ENCODE results near the gene CYLD.

The CYLD gene

DNA sequence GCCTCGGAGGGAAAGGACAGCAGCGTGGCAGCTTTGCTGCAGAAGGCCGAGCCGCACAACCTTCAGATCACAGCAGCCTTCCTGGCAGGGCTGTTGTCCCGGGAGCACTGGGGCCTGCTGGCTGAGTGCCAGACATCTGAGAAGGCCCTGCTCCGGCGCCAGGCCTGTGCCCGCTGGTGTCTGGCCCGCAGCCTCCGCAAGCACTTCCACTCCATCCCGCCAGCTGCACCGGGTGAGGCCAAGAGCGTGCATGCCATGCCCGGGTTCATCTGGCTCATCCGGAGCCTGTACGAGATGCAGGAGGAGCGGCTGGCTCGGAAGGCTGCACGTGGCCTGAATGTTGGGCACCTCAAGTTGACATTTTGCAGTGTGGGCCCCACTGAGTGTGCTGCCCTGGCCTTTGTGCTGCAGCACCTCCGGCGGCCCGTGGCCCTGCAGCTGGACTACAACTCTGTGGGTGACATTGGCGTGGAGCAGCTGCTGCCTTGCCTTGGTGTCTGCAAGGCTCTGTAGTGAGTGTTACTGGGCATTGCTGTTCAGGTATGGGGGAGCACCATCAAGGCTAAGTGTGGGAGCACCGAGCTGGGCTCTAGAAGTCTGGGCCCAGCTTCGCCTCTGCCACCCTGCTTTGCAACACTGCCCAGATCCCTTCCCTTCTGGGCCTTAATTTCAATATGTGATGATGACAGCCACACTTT is 29.9 kb upstream of the CYLD start:
- no peak for DNase-seq

DNA sequence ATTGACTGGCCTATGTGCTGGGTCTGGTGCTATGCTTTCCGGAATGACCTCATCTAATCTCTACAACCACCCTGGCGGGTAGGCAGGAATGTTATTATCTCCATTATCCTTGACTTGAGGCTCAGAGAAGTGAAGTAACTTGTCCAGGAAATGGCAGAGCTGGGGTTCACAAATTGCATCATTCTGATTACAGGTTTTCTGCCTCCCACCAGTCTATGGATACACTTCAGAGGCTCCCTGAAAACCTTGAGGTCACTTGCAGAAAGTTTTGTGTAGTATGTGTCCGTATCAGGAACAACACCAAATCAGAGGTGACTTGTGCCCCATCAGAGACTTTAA is 29.4 kb upstream of the CYLD start:
- DNase-seq: peak; percentile 33

DNA sequence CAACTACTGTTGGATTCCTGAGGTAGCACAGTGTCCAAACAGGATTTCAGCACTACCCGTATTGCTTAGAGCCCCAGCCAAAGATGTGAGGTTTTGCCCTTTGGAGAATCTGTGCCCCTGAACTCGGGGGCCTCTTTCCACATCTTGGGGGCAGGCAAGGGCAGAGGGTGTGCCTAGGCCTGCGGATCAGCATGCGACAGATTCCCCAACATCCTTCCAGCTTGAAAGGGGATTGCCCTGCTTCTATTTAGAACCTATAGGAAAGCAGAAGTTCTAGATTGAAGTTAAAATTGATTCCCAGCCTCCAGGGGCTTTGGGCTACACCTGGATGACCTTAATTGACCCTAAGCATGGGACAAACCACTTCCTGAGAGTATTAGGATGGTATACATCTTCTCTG is 28.9 kb upstream of the CYLD start:
- DNase-seq: no peak

DNA sequence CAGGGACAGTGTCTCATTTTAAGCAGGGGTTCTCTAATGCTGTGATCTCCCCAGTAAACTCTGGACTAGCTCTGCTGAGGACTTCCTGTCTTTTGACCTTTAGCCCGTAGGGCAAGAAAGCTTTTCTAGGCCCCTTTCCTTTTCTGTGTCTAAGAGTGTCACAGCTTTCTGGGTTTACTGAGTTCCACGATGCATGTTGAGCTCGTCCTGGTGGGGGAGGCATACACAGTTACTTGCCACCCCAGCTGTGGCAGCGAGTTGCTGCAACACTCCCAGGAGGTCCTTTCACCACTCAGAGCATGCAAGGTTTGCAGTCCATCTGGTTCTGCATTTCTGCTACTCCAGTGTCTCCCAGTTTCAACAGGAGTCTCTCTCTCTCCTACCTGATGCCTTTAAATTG is 24.8 kb upstream of the CYLD start:
- no peak for DNase-seq

DNA sequence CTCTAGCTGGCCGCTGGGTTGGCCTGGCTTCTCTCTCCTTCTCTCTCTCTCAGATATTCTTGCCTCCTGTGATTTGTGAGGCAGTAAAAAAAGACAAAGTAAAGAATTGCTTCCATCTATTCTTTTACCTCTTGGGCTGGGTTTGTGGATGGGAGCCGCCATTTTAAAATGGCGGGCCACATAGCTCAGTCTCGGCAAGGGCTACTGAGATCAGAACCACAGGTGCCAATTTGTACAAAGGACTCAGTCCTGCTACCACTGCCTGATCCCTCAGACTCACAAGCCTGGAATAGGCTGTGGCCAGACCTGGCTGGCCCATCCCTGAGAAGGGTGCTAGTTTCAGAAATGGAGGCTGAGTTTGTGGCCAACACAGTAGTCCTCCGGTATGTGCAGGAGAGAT is 24.4 kb upstream of the CYLD start:
- no peak for DNase-seq

DNA sequence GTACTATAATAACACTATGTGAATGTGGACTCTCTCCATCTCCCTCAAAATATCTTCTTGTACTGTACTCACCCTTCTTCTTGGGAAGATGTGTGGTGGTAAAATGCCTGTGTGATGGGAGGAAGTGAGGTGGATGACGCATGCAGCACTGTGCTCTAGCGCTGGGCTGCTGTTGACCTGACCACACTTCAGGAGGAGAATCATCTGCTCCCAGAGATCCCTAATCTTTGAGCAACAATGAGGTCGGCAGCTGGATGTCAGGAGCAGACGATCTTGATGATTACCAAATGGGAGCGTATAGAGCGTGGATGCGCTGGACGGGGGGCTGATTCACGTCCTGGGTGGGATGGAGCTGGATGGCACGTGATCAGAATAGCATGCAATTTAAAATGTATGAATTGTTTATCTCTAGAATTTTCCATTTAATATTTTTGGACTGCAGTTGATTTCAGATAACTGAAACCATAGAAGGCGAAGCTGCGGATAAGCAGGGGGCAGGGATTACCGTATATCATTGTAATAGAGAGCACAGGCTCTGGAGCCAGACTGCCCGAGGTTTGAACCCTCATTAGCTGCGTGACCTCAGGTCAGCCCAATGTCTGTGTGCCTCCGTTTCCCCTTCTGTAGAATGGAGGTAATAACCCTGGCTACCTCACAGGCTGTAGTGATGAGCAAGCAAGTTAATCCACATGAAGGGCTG is 23.7 kb upstream of the CYLD start:
- DNase-seq: peak; percentile 58

DNA sequence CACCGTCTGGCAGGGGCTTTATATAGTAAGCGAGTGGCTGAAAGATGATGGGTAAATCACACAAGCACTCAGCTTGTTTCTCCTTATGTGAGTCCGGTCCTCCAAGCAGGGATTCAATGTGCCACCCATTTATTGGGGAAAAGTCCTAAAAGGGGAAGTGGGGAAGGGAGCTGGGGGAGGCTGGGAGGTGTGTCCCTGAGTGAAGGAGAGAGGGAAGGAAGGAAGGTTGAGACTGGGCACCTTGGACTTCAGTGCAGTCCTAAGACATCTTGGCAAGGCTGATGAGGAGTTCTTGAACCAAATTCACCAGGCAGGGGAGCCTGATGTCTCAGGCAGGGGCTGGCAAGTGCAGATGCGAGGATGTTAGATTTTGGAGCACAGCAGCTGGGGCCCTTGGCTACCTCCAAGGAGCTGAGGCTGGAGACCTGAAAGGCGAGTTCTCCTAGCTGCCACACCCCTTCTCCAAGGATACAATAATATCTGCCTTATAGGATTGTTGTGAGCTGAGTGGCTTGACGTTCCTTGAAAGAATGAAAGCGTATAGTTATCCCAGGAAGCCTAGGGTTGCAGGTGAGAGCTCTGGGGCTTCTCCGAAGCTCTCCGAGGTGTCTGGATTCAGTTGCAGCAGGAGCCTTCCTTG is 23.0 kb upstream of the CYLD start:
- no peak for DNase-seq

DNA sequence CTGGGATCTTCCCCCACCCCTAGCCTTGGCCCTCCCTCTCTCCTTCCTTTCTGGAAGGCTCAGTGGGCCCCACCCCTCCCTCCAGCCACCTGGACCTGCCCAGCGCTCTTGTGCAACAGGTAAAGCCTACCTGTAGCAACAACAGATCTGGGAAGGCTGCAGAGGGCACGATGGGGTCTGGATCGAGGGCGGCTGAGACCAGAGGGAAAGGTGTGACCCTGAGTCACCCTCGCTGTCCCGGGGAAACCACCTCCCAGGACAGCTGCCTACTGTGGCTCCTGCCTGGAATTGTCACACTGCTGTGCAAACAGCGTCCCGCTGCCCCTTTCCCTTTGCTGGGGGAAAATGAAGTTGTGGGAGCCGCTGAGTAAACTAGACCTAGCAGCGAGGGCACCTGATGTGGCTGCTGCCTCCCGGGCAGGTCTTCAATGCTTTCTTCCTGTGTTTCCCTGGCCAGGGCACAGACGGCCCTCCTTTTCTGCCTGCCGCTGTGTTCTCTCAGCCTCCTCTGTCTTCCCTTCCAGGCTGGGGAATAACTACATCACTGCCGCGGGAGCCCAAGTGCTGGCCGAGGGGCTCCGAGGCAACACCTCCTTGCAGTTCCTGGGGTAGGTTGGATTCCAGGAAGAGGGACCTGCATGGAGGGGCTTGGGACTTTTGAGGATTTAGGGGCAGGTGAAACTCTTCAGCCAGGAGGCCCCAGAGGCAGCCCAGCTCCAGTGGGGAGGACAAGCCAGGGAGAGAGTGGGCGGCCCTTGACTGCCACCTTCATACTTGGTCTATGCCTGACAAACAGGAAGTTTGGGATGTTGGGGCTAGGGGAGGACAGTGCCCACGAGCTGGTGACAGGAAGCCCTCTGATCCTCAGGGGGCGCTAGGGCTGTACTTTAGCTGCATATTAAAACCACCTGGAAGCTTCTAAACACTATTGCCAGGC is 22.2 kb upstream of the CYLD start:
- no peak for DNase-seq

DNA sequence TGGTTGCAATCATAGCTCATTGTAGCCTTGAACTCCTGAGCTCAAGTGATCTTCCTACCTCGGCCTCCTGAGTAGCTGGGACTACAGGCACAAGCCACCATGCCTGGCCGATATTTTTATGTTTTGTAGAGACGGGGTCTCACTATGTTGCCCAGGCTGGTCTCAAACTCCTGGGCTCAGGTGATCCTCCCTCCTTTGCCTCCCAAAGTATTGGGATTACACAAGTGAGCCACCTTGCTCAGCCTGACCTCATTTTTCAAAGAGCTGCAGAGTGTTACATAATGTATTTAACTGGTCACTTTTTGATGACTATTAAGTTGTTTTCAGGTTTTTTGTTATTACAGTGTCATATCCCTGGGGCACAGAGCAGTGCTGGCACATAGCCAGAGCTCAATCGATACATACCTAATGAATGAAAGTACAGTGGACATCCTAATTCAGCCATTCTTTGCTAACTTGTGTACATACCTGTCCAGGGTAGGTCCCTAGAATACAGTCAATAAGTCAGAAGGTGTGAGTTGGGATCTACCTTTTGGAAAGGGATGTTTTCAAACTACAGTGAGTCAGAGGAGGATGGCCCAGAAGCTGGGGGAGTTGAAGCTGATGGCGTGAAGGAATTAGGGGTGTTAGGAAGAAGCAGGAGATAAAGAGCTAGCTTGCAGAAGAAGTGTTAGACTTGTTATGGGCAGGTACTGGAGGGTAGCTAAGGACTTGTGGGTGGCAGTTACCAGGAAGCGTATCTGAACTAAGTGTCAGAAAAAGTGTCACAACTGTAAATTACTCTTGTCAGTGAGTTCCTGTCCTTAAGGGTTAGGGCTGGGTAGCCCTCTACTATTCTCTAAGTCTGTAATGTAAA is 20.1 kb upstream of the CYLD start:
- no peak for DNase-seq

DNA sequence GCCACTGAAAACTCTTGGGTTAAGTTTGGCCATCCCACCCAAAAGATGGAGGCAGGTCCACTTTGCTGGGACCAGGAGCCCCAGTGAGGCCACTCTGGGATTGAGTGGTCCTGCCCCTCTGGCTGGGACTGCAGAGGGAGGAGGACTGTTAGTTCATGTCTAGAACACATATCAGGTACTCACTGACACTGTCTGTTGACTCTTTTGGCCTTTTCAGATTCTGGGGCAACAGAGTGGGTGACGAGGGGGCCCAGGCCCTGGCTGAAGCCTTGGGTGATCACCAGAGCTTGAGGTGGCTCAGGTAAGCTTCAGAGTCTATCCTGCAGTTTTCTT is 19.5 kb upstream of the CYLD start:
- no peak for DNase-seq

DNA sequence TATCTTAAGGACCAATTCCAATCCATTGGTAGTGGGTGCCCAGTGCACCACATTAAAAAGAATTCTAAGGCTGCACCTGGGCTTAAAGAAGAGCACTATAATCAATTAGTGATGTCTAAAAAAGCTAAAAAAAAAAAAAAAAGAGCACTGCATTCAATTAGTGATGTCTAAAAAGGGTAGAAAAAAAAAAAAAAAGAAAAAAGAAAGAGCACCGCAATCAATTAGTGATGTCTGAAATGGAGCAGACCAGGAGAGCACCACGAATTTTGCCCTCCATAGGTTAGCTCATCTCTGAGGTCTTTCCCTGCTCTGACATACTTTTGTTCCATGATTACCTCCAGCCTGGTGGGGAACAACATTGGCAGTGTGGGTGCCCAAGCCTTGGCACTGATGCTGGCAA is 18.9 kb upstream of the CYLD start:
- no peak for DNase-seq

DNA sequence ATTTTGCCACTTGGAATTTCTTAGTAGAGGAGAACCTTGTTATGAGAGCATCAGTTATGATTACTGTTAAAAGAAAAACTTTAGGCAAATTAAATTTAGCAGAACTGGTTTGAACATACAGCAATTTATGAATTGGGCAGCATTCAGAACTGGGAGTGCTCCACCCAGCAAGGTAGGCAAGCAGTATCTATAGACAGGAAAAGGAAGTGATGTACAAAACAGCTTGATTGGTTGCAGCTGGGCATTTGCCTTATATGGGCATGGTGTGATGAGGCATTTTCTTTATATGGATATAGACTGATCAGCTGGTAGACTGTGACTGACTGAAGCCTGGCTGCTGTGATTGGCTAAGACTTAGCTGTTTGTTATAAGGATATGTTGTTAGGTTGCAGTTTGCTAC is 17.6 kb upstream of the CYLD start:
- no peak for DNase-seq

DNA sequence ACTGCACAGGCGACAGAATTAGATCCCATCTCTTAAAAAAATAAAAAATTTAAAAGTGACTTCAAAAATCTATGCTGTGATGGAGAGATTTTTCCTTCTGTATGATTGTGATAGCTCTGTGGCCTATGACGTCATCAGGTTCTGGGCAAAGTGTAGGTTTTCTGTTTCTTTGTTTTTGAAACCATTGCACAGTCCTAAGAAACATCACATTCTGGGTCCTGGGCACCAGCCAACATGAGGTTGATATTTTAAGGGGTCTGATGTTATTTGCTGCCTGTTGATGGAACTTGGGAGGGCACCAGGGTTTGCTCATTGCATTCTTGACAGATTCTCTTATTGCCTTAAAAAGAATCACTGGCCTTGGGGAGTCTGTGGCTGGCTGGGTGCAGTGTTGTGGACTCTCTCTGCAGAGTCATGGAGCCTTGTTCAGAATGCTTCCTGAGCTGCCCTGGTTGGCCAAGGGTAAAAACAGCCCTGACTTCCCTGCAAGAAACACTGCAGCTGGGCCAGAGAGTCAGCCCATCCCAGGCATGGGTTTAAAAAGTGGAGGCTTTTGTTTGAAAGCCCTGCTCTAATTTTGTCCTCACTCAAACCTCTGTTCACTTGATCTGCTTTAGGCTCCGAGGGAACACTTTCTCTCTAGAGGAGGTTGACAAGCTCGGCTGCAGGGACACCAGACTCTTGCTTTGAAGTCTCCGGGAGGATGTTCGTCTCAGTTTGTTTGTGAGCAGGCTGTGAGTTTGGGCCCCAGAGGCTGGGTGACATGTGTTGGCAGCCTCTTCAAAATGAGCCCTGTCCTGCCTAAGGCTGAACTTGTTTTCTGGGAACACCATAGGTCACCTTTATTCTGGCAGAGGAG is 10.5 kb upstream of the CYLD start:
- DNase-seq: no peak

DNA sequence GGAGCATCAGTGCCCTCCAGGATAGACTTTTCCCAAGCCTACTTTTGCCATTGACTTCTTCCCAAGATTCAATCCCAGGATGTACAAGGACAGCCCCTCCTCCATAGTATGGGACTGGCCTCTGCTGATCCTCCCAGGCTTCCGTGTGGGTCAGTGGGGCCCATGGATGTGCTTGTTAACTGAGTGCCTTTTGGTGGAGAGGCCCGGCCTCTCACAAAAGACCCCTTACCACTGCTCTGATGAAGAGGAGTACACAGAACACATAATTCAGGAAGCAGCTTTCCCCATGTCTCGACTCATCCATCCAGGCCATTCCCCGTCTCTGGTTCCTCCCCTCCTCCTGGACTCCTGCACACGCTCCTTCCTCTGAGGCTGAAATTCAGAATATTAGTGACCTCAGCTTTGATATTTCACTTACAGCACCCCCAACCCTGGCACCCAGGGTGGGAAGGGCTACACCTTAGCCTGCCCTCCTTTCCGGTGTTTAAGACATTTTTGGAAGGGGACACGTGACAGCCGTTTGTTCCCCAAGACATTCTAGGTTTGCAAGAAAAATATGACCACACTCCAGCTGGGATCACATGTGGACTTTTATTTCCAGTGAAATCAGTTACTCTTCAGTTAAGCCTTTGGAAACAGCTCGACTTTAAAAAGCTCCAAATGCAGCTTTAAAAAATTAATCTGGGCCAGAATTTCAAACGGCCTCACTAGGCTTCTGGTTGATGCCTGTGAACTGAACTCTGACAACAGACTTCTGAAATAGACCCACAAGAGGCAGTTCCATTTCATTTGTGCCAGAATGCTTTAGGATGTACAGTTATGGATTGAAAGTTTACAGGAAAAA is 9.7 kb upstream of the CYLD start:
- no peak for DNase-seq

DNA sequence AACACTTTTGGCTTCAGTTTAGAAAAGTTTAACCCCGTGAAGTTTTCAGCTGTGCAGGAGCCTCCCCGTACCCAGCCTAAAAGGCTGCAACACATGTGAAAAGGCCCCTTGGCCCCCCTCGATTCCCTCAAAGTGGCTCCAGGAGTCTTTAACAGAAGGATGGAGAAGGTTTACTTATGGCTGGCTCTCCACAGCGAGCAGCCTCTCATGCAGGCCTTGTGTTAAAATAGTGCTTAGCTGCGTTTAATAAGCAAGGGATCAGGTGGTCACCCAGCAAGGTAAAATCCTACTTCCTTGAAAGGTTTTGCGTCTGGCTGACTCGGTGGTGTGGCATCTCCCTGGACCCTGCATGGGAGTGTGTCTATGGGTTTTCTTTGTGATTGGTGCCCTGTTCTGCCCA is 8.4 kb upstream of the CYLD start:
- no peak for DNase-seq

DNA sequence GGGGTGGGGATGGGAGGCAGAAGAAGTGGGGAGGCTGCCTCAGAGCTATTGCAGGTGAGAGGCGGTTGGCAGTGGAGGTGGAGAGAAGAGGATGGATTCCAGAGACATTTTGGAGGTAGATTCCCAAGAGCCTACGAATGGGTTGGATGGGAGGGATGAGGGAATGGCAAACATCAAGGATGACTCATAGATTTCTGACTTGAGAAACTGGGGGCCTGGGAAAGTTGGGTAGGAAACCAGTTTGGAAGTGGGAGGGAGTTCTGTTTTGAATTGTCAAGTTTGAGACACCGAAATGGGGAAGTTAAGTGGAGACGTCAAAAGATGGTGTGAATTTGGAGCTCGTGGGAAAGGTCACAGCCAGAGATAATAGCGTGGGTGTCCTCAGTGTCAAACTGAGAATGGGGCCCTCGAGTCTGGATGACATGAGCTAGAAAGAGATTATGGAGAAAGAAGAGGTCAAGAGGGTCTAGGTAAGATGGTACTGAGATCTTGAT is 6.2 kb upstream of the CYLD start:
- DNase-seq: no peak

DNA sequence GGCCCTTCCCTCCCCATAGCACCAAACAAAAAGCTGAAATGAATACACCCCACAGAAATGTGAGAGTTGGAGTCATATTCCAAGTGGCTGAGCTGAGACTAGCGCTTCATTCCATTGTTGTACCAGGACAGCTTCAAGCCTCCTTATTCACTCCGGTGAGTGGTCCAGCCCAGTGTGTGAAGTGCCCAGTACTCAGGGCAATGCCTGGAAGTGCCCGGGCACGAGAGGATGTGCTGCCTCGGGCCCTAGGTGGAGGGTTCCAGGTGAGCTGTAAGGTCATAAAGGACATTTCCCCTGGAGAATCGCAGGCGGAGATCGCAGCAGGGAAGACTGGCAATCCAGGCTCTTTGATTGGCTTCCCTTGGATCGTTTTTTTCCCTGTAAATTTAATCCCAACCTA is 5.4 kb upstream of the CYLD start:
- no peak for DNase-seq

DNA sequence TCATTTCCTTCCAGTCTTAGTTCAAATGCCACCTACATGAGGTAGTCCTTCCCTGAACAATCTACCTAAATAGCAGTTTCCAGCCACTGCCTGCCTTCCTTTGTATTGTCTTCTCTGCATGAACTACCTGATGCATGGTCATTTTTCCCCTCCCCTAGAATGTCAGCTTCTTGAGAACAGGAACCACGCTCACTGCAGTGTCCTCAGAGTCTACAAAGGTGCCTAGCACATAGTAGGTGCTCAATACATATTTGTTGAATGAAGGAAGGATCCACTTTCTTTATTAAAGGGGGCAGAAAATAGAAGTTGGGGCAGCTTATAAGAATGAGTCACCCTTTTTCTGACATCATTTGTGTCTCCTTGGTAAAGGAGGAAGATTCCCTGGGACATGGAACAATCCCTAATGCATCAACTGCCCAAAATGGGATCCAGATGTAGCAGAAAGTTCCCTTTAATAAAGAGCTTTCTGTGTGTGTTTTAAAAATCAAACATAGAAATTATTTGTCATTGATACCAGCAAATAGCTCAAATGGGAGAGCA is 4.4 kb upstream of the CYLD start:
- DNase-seq: peak; percentile 35

DNA sequence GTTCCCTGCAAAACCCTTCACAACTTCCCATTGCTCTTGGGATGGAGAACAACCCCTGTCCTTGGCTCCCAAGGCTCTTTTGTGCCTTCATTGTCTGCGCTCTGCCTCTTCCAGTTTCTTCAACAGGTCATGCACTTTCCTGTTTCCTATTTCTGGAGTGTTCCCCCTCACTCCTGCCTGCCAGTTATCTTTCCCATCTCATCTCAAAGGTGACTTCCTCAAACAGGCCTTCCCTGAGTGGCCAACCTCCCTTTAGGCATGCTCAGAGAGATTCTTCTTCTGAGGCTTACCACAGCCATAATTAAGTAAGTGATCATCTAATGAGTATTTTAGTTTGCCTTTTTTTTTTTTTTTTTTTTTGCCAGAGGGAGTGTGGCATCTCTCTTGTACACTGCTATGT is 2.9 kb upstream of the CYLD start:
- no peak for DNase-seq

DNA sequence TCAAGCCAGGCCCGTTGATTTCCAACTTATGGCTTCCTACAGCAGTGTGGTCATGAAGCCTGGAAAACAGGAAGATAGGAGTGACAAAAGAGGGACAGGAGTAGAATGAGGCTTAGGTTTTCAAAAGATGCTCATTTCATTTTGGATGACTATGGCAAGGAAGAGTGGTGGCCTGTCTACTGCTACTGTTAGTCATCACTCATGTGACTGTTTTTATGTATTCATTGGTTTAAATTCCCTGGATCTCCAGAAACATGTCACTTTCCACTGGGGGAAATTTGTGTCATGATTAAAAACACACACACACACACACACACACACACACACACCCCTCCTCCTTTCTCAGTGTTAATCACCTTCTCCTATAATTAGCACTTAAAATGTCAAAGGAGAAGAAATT is 1.1 kb upstream of the CYLD start:
- no peak for DNase-seq

Measured in fibroblast of skin of abdomen (primary cell).